HEK293 (cell line): ENCODE results near the gene FHL5.

Experiments
- CTCF ChIA-PET: fragments of 350-600 bp; formaldehyde crosslinking; extraction: SDS; loops from one replicate; lab custom pipeline; 2021; ENCODE audit warnings: antibody characterized with exemption; lab: Yijun Ruan, JAX
- POLR2A ChIA-PET: fragments of 300-600 bp; formaldehyde crosslinking; extraction: SDS; loops from one replicate; lab custom pipeline; 2020; ENCODE audit warnings: antibody characterized with exemption, inconsistent platforms; lab: Yijun Ruan, JAX
- H3K27ac ChIP-seq: fragments of 200-500 bp; sonication (Bioruptor generic); 2 replicates; pipeline ENCODE4 v1.5.1; 2014; ENCODE audit warnings: low read depth, low read length, control low read depth, inconsistent platforms; ENCODE audit errors: extremely low read depth
- H3K36me3 ChIP-seq, 2 experiments: fragments of 200-500 bp in 1 of 2; sonication (Bioruptor generic) in 1 of 2; 1 replicate in 1 of 2; 2 replicates in 1 of 2; pipeline ENCODE4 v1.5.1; 2014 to 2017; ENCODE audit warnings: inconsistent platforms in 2 of 2, low read length in 2 of 2; ENCODE audit not compliant: control insufficient read depth in 2 of 2, insufficient read depth in 1 of 2
- H3K4me1 ChIP-seq: fragments of 200-500 bp; sonication (Bioruptor generic); 2 replicates; pipeline ENCODE4 v1.5.1; 2014; ENCODE audit warnings: mild to moderate bottlenecking, low read length, inconsistent platforms; ENCODE audit not compliant: control insufficient read depth, insufficient read depth
- H3K4me3 ChIP-seq: 2 replicates; pipeline ENCODE4 v1.5.1; 2011; ENCODE audit warnings: low read depth, mild to moderate bottlenecking, control low read depth, low read length, moderate library complexity
- H3K9me3 ChIP-seq: fragments of 200-500 bp; sonication (Bioruptor generic); 2 replicates; pipeline ENCODE4 v1.5.1; 2014; ENCODE audit warnings: low read depth, low read length, inconsistent platforms; ENCODE audit not compliant: control insufficient read depth, insufficient read depth
- AEBP2 ChIP-seq: fragments of 450-650 bp; formaldehyde crosslinking; IDR thresholded peaks from 2 replicates; pipeline ENCODE4 v1.5.1; 2016; ENCODE audit warnings: missing biosample characterization, missing genetic modification characterization, borderline replicate concordance
- BCL6B ChIP-seq: fragments of 450-650 bp; formaldehyde crosslinking; IDR thresholded peaks from 2 replicates; pipeline ENCODE4 v1.5.1; 2017; ENCODE audit warnings: missing biosample characterization, missing genetic modification characterization
- GLIS2 ChIP-seq: fragments of 450-650 bp; formaldehyde crosslinking; IDR thresholded peaks from 2 replicates; pipeline ENCODE4 v1.5.1; 2016; ENCODE audit warnings: missing biosample characterization, missing genetic modification characterization
- KLF16 ChIP-seq: fragments of 450-650 bp; formaldehyde crosslinking; IDR thresholded peaks from 2 replicates; pipeline ENCODE4 v1.5.1; 2017; ENCODE audit warnings: missing biosample characterization, missing genetic modification characterization
- KLF17 ChIP-seq: fragments of 450-650 bp; formaldehyde crosslinking; IDR thresholded peaks from 2 replicates; pipeline ENCODE4 v1.5.1; 2016; ENCODE audit warnings: missing biosample characterization, missing genetic modification characterization
- KLF9 ChIP-seq: fragments of 450-650 bp; formaldehyde crosslinking; IDR thresholded peaks from 2 replicates; pipeline ENCODE4 v1.5.1; 2016; ENCODE audit warnings: missing biosample characterization, missing genetic modification characterization, low read depth
- MZF1 ChIP-seq: fragments of 450-650 bp; formaldehyde crosslinking; IDR thresholded peaks from 2 replicates; pipeline ENCODE4 v1.5.1; 2017; ENCODE audit warnings: missing biosample characterization, missing genetic modification characterization, borderline replicate concordance
- PRDM6 ChIP-seq: fragments of 450-650 bp; formaldehyde crosslinking; IDR thresholded peaks from 2 replicates; pipeline ENCODE4 v1.5.1; 2017; ENCODE audit warnings: missing biosample characterization, missing genetic modification characterization
- SCRT1 ChIP-seq: fragments of 450-650 bp; formaldehyde crosslinking; IDR thresholded peaks from 2 replicates; pipeline ENCODE4 v1.5.1; 2016; ENCODE audit warnings: missing biosample characterization, missing genetic modification characterization, borderline replicate concordance
- SCRT2 ChIP-seq: fragments of 450-650 bp; formaldehyde crosslinking; IDR thresholded peaks from 2 replicates; pipeline ENCODE4 v1.5.1; 2016; ENCODE audit warnings: missing biosample characterization, missing genetic modification characterization
- ZBTB44 ChIP-seq: fragments of 450-650 bp; IDR thresholded peaks from 2 replicates; pipeline ENCODE4 v1.5.1; 2018; ENCODE audit warnings: missing biosample characterization, mild to moderate bottlenecking, missing genetic modification characterization
- ZBTB8A ChIP-seq: fragments of 450-650 bp; formaldehyde crosslinking; IDR thresholded peaks from 2 replicates; pipeline ENCODE4 v1.5.1; 2016; ENCODE audit warnings: missing biosample characterization, missing genetic modification characterization
- ZNF157 ChIP-seq: fragments of 450-650 bp; formaldehyde crosslinking; IDR thresholded peaks from 2 replicates; pipeline ENCODE4 v1.5.1; 2016; ENCODE audit warnings: missing biosample characterization, missing genetic modification characterization
- ZNF292 ChIP-seq: fragments of 450-650 bp; formaldehyde crosslinking; IDR thresholded peaks from 2 replicates; pipeline ENCODE4 v1.5.1; 2016; ENCODE audit warnings: low read depth, missing biosample characterization, missing genetic modification characterization, borderline replicate concordance
- ZNF510 ChIP-seq: fragments of 450-650 bp; formaldehyde crosslinking; IDR thresholded peaks from 2 replicates; pipeline ENCODE4 v1.5.1; 2018; ENCODE audit warnings: mild to moderate bottlenecking, missing genetic modification characterization, missing biosample characterization; ENCODE audit not compliant: insufficient replicate concordance
- ZNF530 ChIP-seq: fragments of 450-650 bp; formaldehyde crosslinking; IDR thresholded peaks from 2 replicates; pipeline ENCODE4 v1.5.1; 2016; ENCODE audit warnings: low read depth, missing biosample characterization, missing genetic modification characterization
- ZNF571 ChIP-seq: fragments of 450-650 bp; formaldehyde crosslinking; IDR thresholded peaks from 2 replicates; pipeline ENCODE4 v1.5.0; 2017; ENCODE audit warnings: missing biosample characterization, missing genetic modification characterization
- ZNF785 ChIP-seq: fragments of 450-650 bp; formaldehyde crosslinking; IDR thresholded peaks from 2 replicates; pipeline ENCODE4 v1.5.1; 2016; ENCODE audit warnings: missing biosample characterization, missing genetic modification characterization
- ZNF837 ChIP-seq: fragments of 450-650 bp; formaldehyde crosslinking; IDR thresholded peaks from 2 replicates; pipeline ENCODE4 v1.5.1; 2016; ENCODE audit warnings: missing biosample characterization, missing genetic modification characterization
- ZSCAN30 ChIP-seq: fragments of 450-650 bp; IDR thresholded peaks from 2 replicates; pipeline ENCODE4 v1.5.1; 2018; ENCODE audit warnings: missing biosample characterization, mild to moderate bottlenecking, missing genetic modification characterization, moderate library complexity

FHL5 gene

GRCh38 chr6:96621983-96622382 lies 59.1 kb downstream of the FHL5 start:
- Histone ChIP-seq H3K9me3 (no peaks in the 10 kb centered on the region), H3K36me3 (no peaks in the 10 kb centered on the region), H3K27ac (no peak overlapping the region), H3K4me1 (no peaks in the 10 kb centered on the region), H3K4me3 (no peak overlapping the region)
- POLR2A ChIA-PET: no interaction called here
- CTCF ChIA-PET: interaction anchor here (0.5 to 1.1 kb wide), 2 partner anchors 276 to 436 kb away, joined by 3 read pairs; partner anchors contain the start of gene NDUFAF4
- TF ChIP-seq KLF9 (tag by site-specific recombination) (no peak), ZNF292 (tag by site-specific recombination) (no peak), ZNF530 (tag by site-specific recombination) (no peak), ZNF157 (tag by site-specific recombination) (no peak), MZF1 (tag by site-specific recombination) (no peak), GLIS2 (tag by site-specific recombination) (no peak), ZBTB8A (tag by site-specific recombination) (no peak), KLF17 (no peak), BCL6B (no peak), PRDM6 (tag by site-specific recombination) (no peak), ZNF785 (tag by site-specific recombination) (no peak), ZNF510 (tag by site-specific recombination) (no peak), ZBTB44 (tag by site-specific recombination) (no peak), ZNF837 (tag by site-specific recombination) (no peak)

GRCh38 chr6:96624957-96625356 lies 62.0 kb downstream of the FHL5 start:
- Histone ChIP-seq H3K4me3 (no peak overlapping the region), H3K4me1 (no peaks in the 10 kb centered on the region), H3K9me3 (no peaks in the 10 kb centered on the region)
- ChIA-PET POLR2A (no interaction called here), CTCF (interaction anchor here (0.9 to 3.4 kb wide), 6 partner anchors 9 to 434 kb away, joined by 4 to 42 read pairs (median 4); no protein-coding TSS in a partner anchor)
- peak; percentile 73 for TF ChIP-seq SCRT2
- no peak for TF ChIP-seq KLF16 (tag by site-specific recombination)
- TF ChIP-seq SCRT1 (tag by site-specific recombination): no peak
- TF ChIP-seq AEBP2 (tag by site-specific recombination): no peak
- no peak for TF ChIP-seq ZNF571 (tag by site-specific recombination)
- TF ChIP-seq ZSCAN30 (tag by site-specific recombination): no peak
- TF ChIP-seq, all 188 proteins: peak for 1
- Histone ChIP-seq H3K36me3 (no peaks in the 10 kb centered on the region), H3K27ac (no peak overlapping the region)
